HepG2 (cell line): ENCODE results near the gene TTC9. TPM values are rescaled to one million over a fixed set of nuclear protein-coding genes. Genes with fewer than 3 reads are reported as not detected.

Source experiments
- ATAC-seq: fragments of 200-7000 bp; cut with Tn5 transposase; 3 replicates; pipeline ENCODE4 v1.9.1; 2020; ENCODE audit warnings: mild to moderate bottlenecking, moderate library complexity
- BruUV-seq: library from RNA; stranded (reverse); fragments of 400-500 nt; replicated peaks from 2 replicates; lab custom pipeline; 2021; lab: Mats Ljungman, UMichigan
- CTCF ChIA-PET: fragments of 300-600 bp; formaldehyde crosslinking; extraction: SDS; loops from one replicate; lab custom pipeline; 2021; ENCODE audit warnings: low total read pairs, inconsistent platforms, low intra/inter-chr PET ratio; lab: Yijun Ruan, JAX
- POLR2A ChIA-PET: fragments of 350-600 bp; sonication (Branson Sonifier 250); formaldehyde crosslinking; loops from one replicate; lab custom pipeline; 2020; ENCODE audit warnings: antibody characterized with exemption, inconsistent platforms; lab: Yijun Ruan, JAX
- DNase-seq: peaks from one replicate; pipeline ENCODE4 v3.0.0-alpha.2; 2015; ENCODE audit warnings: low spot score
- FAIRE-seq: peaks from 3 replicates; lab custom pipeline; 2011; peaks lifted over from hg19 to GRCh38; lab: Jason Lieb, UNC
- H2AFZ ChIP-seq: one replicate; pipeline ENCODE4 v1.6.1; 2011; ENCODE audit warnings: low read length, inconsistent platforms
- H3K27ac ChIP-seq: fragments of 300-600 bp; 3 replicates; pipeline ENCODE4 v1.8.0; 2011; ENCODE audit warnings: mixed run types, mild to moderate bottlenecking, mixed read lengths, low read length, inconsistent platforms; ENCODE audit not compliant: insufficient read depth; ENCODE audit errors: extremely low read length
- H3K27me3 ChIP-seq, 2 experiments: fragments of 200-600 bp in 1 of 2; 2 replicates in 1 of 2; 3 replicates in 1 of 2; pipeline versions ENCODE4 v1.6.0 to v1.8.0; 2011; ENCODE audit warnings: low read length in 2 of 2, mild to moderate bottlenecking in 2 of 2, moderate library complexity in 2 of 2, inconsistent platforms in 1 of 2; ENCODE audit not compliant: insufficient read depth in 2 of 2, control insufficient read depth in 1 of 2
- H3K36me3 ChIP-seq, 2 experiments: fragments of 200-600 bp in 1 of 2; replicated peaks in 1 of 2; 2 replicates in 1 of 2; 3 replicates in 1 of 2; pipeline versions ENCODE4 v1.5.1 to v1.8.0; 2011; ENCODE audit warnings: low read length in 2 of 2, inconsistent platforms in 1 of 2; ENCODE audit not compliant: insufficient read depth in 2 of 2, control insufficient read depth in 1 of 2
- H3K4me1 ChIP-seq: 2 replicates; pipeline ENCODE4 v1.5.1; 2012; ENCODE audit warnings: low read length, inconsistent platforms; ENCODE audit not compliant: insufficient read depth
- H3K4me2 ChIP-seq: 2 replicates; pipeline ENCODE4 v1.6.0; 2011; ENCODE audit warnings: low read depth, low read length, inconsistent platforms
- H3K4me3 ChIP-seq, 3 experiments: fragments of 200-600 bp in 1 of 3; sonication (generic), shearing (Covaris generic) in 1 of 3; replicated peaks in 1 of 3; 2 replicates each; pipeline ENCODE4 v1.5.1; 2011 to 2016; ENCODE audit warnings: low read length in 3 of 3, inconsistent platforms in 2 of 3, low read depth in 2 of 3, mild to moderate bottlenecking in 2 of 3, control low read depth in 1 of 3, mixed read lengths in 1 of 3; ENCODE audit not compliant: insufficient read depth in 1 of 3
- H3K79me2 ChIP-seq: one replicate; pipeline ENCODE4 v1.6.1; 2011; ENCODE audit warnings: low read length, inconsistent platforms; ENCODE audit not compliant: insufficient read depth
- H3K9ac ChIP-seq: 2 replicates; pipeline ENCODE4 v1.6.0; 2011; ENCODE audit warnings: mild to moderate bottlenecking, low read depth, low read length, inconsistent platforms; ENCODE audit not compliant: insufficient read depth
- H3K9me3 ChIP-seq: 2 replicates; pipeline ENCODE4 v1.5.1; 2012; ENCODE audit warnings: mild to moderate bottlenecking, low read length
- H4K20me1 ChIP-seq: 2 replicates; pipeline ENCODE4 v1.6.0; 2011; ENCODE audit warnings: inconsistent platforms, mild to moderate bottlenecking, low read length, moderate library complexity; ENCODE audit not compliant: insufficient read depth
- AKAP8 ChIP-seq: sonication (generic); formaldehyde crosslinking; IDR thresholded peaks from 2 replicates; pipeline ENCODE4 v1.5.1; 2020; ENCODE audit warnings: mild to moderate bottlenecking, missing genetic modification reagents
- ARID2 ChIP-seq: sonication (generic); formaldehyde crosslinking; IDR thresholded peaks from 2 replicates; pipeline ENCODE4 v1.8.1; 2022; ENCODE audit warnings: mild to moderate bottlenecking, missing genetic modification reagents, borderline replicate concordance
- ATF4 ChIP-seq, 2 experiments: fragments of 450-650 bp in 1 of 2; sonication (generic) in 1 of 2; formaldehyde crosslinking; IDR thresholded peaks; 2 replicates each; pipeline versions ENCODE4 v1.5.0 to v1.8.0; 2020 to 2022; ENCODE audit warnings: mild to moderate bottlenecking in 1 of 2, missing genetic modification reagents in 1 of 2
- CBX2 ChIP-seq, 2 experiments: fragments of 200-600 bp in 1 of 2; sonication (generic); formaldehyde crosslinking in 1 of 2; IDR thresholded peaks; 2 replicates each; pipeline versions ENCODE4 v1.7.0 to v1.8.1; 2018 to 2022; ENCODE audit warnings: low read depth in 2 of 2, low read length in 1 of 2, mild to moderate bottlenecking in 1 of 2, missing genetic modification reagents in 1 of 2
- HNRNPUL1 ChIP-seq: fragments of 200-400 bp; formaldehyde crosslinking; IDR thresholded peaks from 2 replicates; pipeline ENCODE4 v1.6.1; 2017; ENCODE audit warnings: low read depth, mild to moderate bottlenecking, low read length, moderate library complexity
- JUNB ChIP-seq: sonication (generic); formaldehyde crosslinking; IDR thresholded peaks from 2 replicates; pipeline ENCODE4 v1.8.0; 2022; ENCODE audit warnings: missing genetic modification reagents, mild to moderate bottlenecking, borderline replicate concordance
- KLF13 ChIP-seq: sonication (generic); formaldehyde crosslinking; IDR thresholded peaks from 2 replicates; pipeline ENCODE4 v1.4.0; 2020; ENCODE audit warnings: mild to moderate bottlenecking, missing genetic modification reagents
- RARA ChIP-seq: IDR thresholded peaks from 2 replicates; pipeline ENCODE4 v1.6.1; 2016; ENCODE audit warnings: missing genetic modification reagents, missing compliant biosample characterization
- SMAD1 ChIP-seq: sonication (generic); formaldehyde crosslinking; IDR thresholded peaks from 2 replicates; pipeline ENCODE4 v1.4.0; 2020; ENCODE audit warnings: missing genetic modification reagents, low read depth, mild to moderate bottlenecking, borderline replicate concordance
- THAP7 ChIP-seq: sonication (generic); formaldehyde crosslinking; IDR thresholded peaks from 2 replicates; pipeline ENCODE4 v1.8.1; 2023; ENCODE audit warnings: mild to moderate bottlenecking, missing genetic modification reagents
- ZNF556 ChIP-seq: sonication (generic); formaldehyde crosslinking; IDR thresholded peaks from 2 replicates; pipeline ENCODE4 v1.4.0; 2020; ENCODE audit warnings: mild to moderate bottlenecking, missing genetic modification reagents, borderline replicate concordance
- WGBS: methylation state at CpG from one replicate; pipeline ENCODE4 v1.1.6; 2017; ENCODE audit warnings: low lambda C conversion rate; 5-methylcytosine and 5-hydroxymethylcytosine counted together
- in situ Hi-C: cut with HindIII; loops from 2 replicates; pipeline ENCODE4 v1.10.0; 2017; ENCODE audit warnings: low pct_unique_long_range_greater_than_20kb; ENCODE audit not compliant: extremely low pct_ligation_motif_present
- intact Hi-C: fragments of 100-400 bp; cut with micrococcal nuclease; formaldehyde crosslinking; loops from one replicate; pipeline ENCODE4 v1.10.0; 2022; ENCODE audit not compliant: unreplicated experiment
- polyA plus RNA-seq, 8 experiments: library from polyadenylated mRNA; depleted of rRNA in 3 of 8; stranded (reverse) in 7 of 8; unstranded in 1 of 8; fragments of >200 nt; fragmentation: Illumina TruSeq in 4 of 8; extraction: Trizol in 4 of 8; gene quantifications; 2 replicates each; pipeline versions ENCODE4 v1.2.1 to v1.2.3, GENCODE V29; 2011 to 2016; ENCODE audit warnings: low read depth in 4 of 8, missing spikeins in 1 of 8, mixed read lengths in 1 of 8; ENCODE audit not compliant: insufficient read depth in 1 of 8
- total RNA-seq, 5 experiments: library from RNA; depleted of rRNA; stranded (reverse); fragments of >200 nt; fragmentation: Illumina TruSeq; extraction: Trizol; gene quantifications; 2 replicates each; pipeline ENCODE4 v1.2.3, GENCODE V29; 2016; ENCODE audit warnings: low read depth in 1 of 5

TTC9 gene
- total and polyA plus RNA-seq, 2 of the 13 experiments (the other 11 are each of a cell fraction or from before 2014, with no cell fraction given): 0.13 to 0.30 TPM

GRCh38 chr14:70649803-70650202 is 8.1 kb downstream of the TTC9 start:
- no peaks in the 10 kb centered on the region for H3K9me3 ChIP-seq
- no peak overlapping the region for H3K4me2 ChIP-seq
- H3K9ac ChIP-seq: no peak overlapping the region
- H3K79me2 ChIP-seq: no peaks in the 10 kb centered on the region
- H2AFZ ChIP-seq: no peak overlapping the region
- FAIRE-seq (no peak), DNase-seq (no peak), ATAC-seq (no peak)
- H3K4me1 ChIP-seq: no peaks in the 10 kb centered on the region
- no peaks in the 10 kb centered on the region for H4K20me1 ChIP-seq
- BruUV-seq: no TSS peak
- ChIA-PET POLR2A (no interaction called here), CTCF (no interaction called here)
- H3K4me3 ChIP-seq: no peak overlapping the region
- H3K36me3 ChIP-seq: no peaks in the 10 kb centered on the region
- in situ Hi-C loops: no loop called here
- intact Hi-C loops: no loop called here
- WGBS: 40% methylated on average over 4 of the region's 4 CpGs
- TF ChIP-seq HNRNPUL1: no peak
- no peak for TF ChIP-seq AKAP8 (CRISPR knock-in tag)
- no peak for TF ChIP-seq ARID2
- TF ChIP-seq ATF4 (CRISPR knock-in tag; IDR thresholded peaks at IDR 0.05): no peak
- no peak for TF ChIP-seq SMAD1 (CRISPR knock-in tag)
- TF ChIP-seq CBX2 (IDR thresholded peaks at IDR 0.05; ENCODE audit: low read depth, low read length): no peak
- no peak for TF ChIP-seq CBX2 (CRISPR knock-in tag; IDR thresholded peaks at IDR 0.05; ENCODE audit: low read depth)
- TF ChIP-seq RARA (CRISPR knock-in tag): no peak
- TF ChIP-seq ZNF556: no peak
- TF ChIP-seq JUNB (CRISPR knock-in tag): no peak
- TF ChIP-seq KLF13 (CRISPR knock-in tag): no peak
- no peak for TF ChIP-seq THAP7
- no peaks in the 10 kb centered on the region; a peak in 1 of 5 replicates for H3K27me3 ChIP-seq
- no peak overlapping the region for H3K27ac ChIP-seq
